Hematopoietic multipotent progenitor cell treated with erythropoietin and hydrocortisone succinate and interleukin-3 and kit ligand, for 17 days (in vitro differentiated cells): ENCODE measurements around the gene RNGTT.

Source experiments
- DNase-seq: peaks from one replicate; pipeline ENCODE4 v3.0.0-alpha.2; 2015; ENCODE audit warnings: low spot score

Gene RNGTT

GRCh38 chr6:88651400-88651799 lies 312.0 kb downstream of the RNGTT start:
- DNase-seq, result no peak

GRCh38 chr6:88650979-88651378 lies 312.4 kb downstream of the RNGTT start:
- no peak for DNase-seq

DNA sequence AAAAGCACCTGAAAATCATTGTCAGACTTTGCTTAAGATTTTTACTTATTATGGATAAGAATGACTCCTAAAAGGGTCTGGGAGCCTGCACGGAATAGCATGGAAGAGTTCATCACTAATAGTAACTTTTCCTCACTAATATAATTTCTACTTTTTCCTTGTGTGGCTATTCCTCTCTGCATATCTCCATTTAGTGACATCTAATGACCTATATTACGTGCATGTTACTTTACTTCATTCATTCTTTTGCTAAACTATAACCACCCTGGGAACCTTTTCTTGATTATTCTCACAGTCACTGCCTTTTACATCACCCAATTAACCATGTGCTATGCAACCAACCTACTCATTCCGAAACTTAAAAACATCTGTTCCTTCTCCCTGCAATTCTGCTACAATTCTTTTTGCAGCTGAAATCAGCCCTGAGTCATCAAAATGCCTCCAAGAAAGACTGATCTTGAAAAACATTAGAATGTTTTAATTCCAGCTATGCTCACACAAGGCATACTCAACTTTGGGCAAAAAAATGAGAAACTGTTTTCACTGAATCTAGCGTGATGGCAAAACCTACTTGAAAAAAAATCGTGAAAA lies 313.3 kb downstream of the RNGTT start:
- no peak for DNase-seq

- DNase-seq, result no peak
Measured at GRCh38 chr6:88641178-88641903, 322.1 kb downstream of the RNGTT start.

GRCh38 chr6:88637761-88638545 lies 325.5 kb downstream of the RNGTT start:
- DNase-seq, result no peak

GRCh38 chr6:88636871-88637270 lies 326.5 kb downstream of the RNGTT start:
- no peak for DNase-seq

GRCh38 chr6:88633782-88634181 lies 329.6 kb downstream of the RNGTT start:
- DNase-seq, result no peak

DNA sequence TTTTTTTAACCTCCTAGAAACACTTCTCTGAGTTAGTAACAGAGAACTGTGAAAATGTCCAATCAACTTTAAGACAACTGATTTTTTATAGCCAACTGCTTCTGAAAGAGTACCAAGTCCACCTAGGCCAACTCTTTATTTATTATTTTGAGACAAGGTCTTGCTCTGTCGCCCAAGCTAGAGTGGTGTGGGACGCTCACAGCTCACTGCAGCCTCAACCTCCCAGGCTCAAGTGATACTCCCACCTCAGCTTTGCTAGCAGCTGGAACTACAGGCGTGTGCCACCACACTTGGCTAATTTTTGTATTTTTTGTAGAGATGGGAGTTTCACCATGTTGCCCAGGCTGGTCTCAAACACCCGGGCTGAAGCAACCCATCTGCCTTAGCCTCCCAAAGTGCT lies 331.6 kb downstream of the RNGTT start:
- no peak for DNase-seq

DNA sequence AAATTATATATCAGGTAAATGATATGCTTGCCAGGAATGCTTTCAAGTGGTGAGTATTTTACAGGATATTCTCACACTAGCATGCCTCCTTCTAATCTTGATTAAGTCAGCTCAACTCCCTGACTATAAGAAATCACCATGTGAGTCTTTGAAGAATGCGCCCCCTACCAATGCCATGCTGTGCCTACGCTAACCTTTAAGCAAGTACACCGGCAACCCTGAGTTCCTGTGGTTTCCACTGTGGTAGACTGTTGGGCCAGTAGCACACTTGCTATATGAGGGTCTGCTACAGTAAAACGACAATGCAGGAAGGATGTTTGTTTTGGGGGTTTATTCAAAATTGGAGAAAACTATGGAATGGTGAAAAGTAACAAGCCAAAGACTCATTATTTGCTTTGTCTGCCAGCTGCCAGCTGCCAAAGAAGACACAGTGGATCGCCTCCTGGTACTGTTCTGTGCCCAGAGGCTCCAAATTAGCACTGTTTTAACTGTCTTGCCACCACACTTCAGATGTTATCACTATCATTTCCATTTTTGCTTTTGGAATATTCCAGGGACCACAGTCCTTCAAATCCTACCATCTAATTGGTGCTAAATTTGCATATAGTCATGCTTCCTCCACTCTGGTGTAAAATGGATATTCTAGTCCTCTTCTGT lies 333.5 kb downstream of the RNGTT start:
- DNase-seq, result no peak

GRCh38 chr6:88626460-88626859 lies 337.0 kb downstream of the RNGTT start:
- no peak for DNase-seq

DNA sequence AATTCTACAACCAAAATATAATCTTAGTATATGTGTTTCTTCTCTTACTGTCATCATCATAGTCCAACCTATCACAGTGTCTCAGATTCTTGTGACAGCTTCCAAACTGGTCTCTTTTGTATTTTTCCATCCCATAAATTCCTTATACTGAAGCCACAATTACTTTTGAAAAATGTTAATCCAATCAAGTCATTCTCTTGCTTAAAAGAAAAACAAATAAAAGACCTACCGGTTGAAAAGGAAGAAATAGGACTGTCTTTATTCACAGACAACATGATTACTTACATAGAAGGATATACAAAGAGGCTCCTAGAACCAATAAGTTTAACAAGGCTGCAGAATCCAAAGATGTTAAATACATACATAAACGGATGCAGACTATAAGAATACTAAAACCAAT lies 339.9 kb downstream of the RNGTT start:
- DNase-seq, result no peak

GRCh38 chr6:88619951-88620350 lies 343.5 kb downstream of the RNGTT start:
- DNase-seq, result no peak

- no peak for DNase-seq
Measured at GRCh38 chr6:88616380-88616779, 347.0 kb downstream of the RNGTT start.

- DNase-seq, result no peak
Measured at GRCh38 chr6:88614316-88614877, 349.0 kb downstream of the RNGTT start.

GRCh38 chr6:88612631-88613030 lies 350.8 kb downstream of the RNGTT start:
- no peak for DNase-seq

GRCh38 chr6:88611721-88612120 lies 351.7 kb downstream of the RNGTT start:
- no peak for DNase-seq

DNA sequence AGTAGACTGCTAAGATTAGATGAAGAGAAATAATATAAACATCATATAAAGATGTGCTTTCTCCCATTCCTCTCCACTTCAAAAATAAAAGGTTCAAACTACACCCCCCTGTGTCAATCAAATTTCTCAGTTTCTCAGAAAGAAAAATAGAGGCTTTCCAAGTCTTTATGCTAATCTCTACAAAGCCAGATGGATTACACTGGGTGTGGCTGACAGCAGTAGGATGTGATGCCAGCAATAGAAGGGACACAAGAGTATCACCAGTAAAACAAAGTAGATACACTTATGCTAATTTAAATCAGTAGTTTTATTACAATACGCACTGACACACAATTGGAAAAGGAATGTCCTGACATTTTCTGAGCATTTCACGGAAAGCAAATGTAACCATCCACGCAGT lies 353.4 kb downstream of the RNGTT start:
- DNase-seq, result no peak

DNA sequence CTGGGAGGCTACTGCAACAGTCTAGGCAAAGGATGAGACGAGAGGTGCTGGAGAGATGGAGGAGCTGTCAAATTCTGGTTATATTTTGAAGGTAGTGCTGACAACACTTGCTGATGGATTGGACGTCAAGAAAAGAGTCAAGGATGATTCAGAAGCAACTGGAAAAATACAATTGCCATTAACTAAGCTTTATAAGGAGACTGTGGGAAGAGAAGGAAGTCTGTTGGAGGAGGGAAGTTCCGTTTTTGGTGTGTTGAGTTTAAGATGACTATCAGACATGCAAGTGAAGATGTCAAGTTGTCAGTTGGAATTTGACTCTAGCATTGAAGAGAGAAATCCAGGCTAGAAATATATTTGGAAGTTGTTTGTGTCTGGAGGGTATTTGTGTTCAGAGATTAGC lies 358.1 kb downstream of the RNGTT start:
- DNase-seq, result no peak

- DNase-seq, result no peak
Measured at GRCh38 chr6:88599571-88599970, 363.8 kb downstream of the RNGTT start.

GRCh38 chr6:88596801-88597200 lies 366.6 kb downstream of the RNGTT start:
- no peak for DNase-seq

- no peak for DNase-seq
Measured at GRCh38 chr6:88588938-88589337, 374.5 kb downstream of the RNGTT start.

DNA sequence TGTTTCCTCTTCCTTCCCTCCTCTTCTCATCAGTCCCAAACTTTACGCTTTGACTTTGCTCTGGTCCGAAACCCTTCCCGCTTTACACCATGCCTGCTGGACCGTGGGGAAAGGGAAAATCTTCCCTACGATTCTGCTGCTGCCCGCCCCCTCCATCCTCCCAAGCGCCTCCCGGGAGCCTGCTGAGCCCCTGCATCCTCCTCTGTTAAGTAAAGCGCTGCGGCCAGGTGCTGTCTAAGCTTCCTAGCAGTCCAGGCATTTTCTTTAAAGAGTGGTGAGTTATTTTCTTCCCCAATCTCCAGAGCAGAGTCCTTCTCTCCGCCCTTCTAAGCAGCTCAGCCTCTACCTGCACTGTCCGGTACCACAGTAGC lies 376.3 kb downstream of the RNGTT start:
- DNase-seq, result no peak
